SKM-1 (cell line): ENCODE data around the gene MOB2.

Source experiments
- DNase-seq: peaks from one replicate; lab custom pipeline; 2025; ENCODE audit not compliant: unreplicated experiment; lab: John Stamatoyannopoulos, UW

The MOB2 gene

DNA sequence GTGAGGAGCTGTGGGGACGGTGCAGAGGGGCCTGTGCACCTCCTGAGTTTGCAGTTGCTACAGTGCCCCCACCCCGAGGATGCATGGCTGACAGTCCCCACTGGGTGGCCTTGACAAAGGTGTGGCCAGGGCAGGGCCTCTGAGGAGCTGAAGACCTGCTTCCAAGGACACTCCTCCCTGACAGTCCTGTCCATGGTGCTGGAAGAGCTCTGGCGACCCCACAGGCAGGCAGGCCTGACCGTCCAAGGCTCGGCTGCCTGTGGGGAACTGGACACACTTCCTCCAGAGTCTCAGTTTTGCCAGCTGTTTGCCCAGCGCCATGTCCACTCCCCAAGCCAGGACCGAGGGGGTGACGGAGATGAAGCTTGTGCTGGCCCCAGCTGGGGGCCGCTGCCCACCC, 64.1 kb downstream of the MOB2 start:
- DNase-seq = no peak

DNA sequence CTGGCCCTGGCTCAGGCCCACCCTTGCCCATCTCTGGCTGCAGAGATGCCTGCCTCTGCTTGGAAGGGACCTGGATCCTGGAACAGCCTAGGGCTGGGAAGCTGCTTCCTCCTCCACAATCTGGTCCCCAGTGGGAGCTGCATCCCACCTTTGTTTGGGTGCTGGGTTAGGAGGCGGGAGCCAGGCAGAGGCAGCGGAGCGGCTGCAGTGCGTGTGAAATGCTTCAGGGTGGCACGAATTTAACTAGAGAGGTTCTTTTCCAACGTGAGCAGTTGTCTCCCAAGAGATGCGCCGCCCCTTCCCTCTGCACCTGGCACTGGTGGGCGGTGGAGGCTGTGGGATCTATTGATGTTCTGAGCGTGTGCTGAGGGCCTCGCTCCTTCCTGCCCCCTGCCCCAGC, 65.3 kb downstream of the MOB2 start:
- DNase-seq = no peak

DNA sequence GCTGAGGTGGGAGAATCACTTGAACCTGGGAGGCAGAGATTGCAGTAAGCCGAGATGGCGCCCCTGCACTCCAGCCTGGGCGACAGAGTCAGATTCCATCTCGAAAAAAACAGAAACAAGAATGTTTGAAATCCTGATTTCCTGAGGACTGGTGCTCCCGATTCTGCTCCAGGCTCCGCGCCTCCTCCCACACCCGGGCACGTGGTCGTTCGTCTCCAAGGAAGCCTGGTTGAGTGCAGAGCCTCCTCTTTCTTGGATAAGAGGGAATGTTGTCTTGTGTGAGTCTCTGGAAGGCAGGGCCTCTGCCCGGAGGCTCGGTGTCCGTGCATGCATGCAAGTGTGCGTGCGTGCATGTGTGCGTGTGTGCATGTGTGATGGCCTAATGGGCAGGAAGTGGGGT, 66.8 kb downstream of the MOB2 start:
- DNase-seq = no peak
